ENCODE data around the gene ITFG2. TPM values are rescaled to one million over a fixed set of nuclear protein-coding genes. Genes with fewer than 3 reads are reported as not detected.

ITFG2 gene
- total RNA-seq, 1 donor from 2014 or later = 12.4 TPM

GRCh38 chr12:2834581-2835491 is 22.4 kb downstream of the ITFG2 start, which contains the start of gene NRIP2:
NRIP2 (minus strand) TSS chr12:2835035; CDS start chr12:2834983, 52 bp downstream.
- peaks cover 22% of the 10 kb centered on the region for H3K4me1 ChIP-seq
- intact Hi-C loops (cut with micrococcal nuclease) = no loop called here
- peak within 1 kb of the TSS; percentile 56 for H3K4me3 ChIP-seq
- H3K9me3 ChIP-seq (replicated peaks) = no peaks in the 10 kb centered on the region
- H3K27me3 ChIP-seq (ENCODE audit: low read depth) = peaks cover 11% of the 10 kb centered on the region
- no peak for DNase-seq
- peak; percentile 13 for TF ChIP-seq CTCF (IDR thresholded peaks at IDR 0.05; ENCODE audit: borderline replicate concordance)
- peak within 1 kb of the TSS; percentile 55 for H3K27ac ChIP-seq (replicated peaks)
- H3K36me3 ChIP-seq = peaks cover 35% of the 10 kb centered on the region

GRCh38 chr12:2835691-2836403 is 23.4 kb downstream of the ITFG2 start:
- no peak overlapping the region for H3K4me3 ChIP-seq
- H3K27me3 ChIP-seq (ENCODE audit: low read depth) = peaks cover 11% of the 10 kb centered on the region
- peaks cover 25% of the 10 kb centered on the region for H3K36me3 ChIP-seq
- no peak for TF ChIP-seq CTCF (IDR thresholded peaks at IDR 0.05; ENCODE audit: borderline replicate concordance)
- intact Hi-C loops (cut with micrococcal nuclease) = no loop called here
- H3K4me1 ChIP-seq = peaks cover 22% of the 10 kb centered on the region
- no peak overlapping the region for H3K27ac ChIP-seq (replicated peaks)
- no peaks in the 10 kb centered on the region for H3K9me3 ChIP-seq (replicated peaks)
- no peak for DNase-seq

GRCh38 chr12:2836574-2836973 is 24.1 kb downstream of the ITFG2 start:
- DNase-seq = no peak
- intact Hi-C loops (cut with micrococcal nuclease) = no loop called here
- Histone ChIP-seq H3K9me3 (replicated peaks) (no peaks in the 10 kb centered on the region), H3K36me3 (peaks cover 18% of the 10 kb centered on the region), H3K27me3 (ENCODE audit: low read depth) (peaks cover 11% of the 10 kb centered on the region), H3K4me3 (no peak overlapping the region), H3K27ac (replicated peaks) (no peak overlapping the region), H3K4me1 (peaks cover 28% of the 10 kb centered on the region)
- no peak for TF ChIP-seq CTCF (IDR thresholded peaks at IDR 0.05; ENCODE audit: borderline replicate concordance)

- TF ChIP-seq CTCF (IDR thresholded peaks at IDR 0.05; ENCODE audit: borderline replicate concordance) = no peak
- DNase-seq = no peak
Observed at GRCh38 chr12:2841056-2841650, 28.7 kb downstream of the ITFG2 start.

GRCh38 chr12:2842948-2843347 is 30.5 kb downstream of the ITFG2 start:
- Histone ChIP-seq H3K36me3 (peaks cover 10% of the 10 kb centered on the region), H3K4me3 (no peak overlapping the region), H3K27ac (replicated peaks) (peak overlapping the region; percentile 17), H3K27me3 (ENCODE audit: low read depth) (no peaks in the 10 kb centered on the region), H3K4me1 (peaks cover 17% of the 10 kb centered on the region), H3K9me3 (replicated peaks) (no peaks in the 10 kb centered on the region)
- TF ChIP-seq CTCF (IDR thresholded peaks at IDR 0.05; ENCODE audit: borderline replicate concordance) = no peak
- intact Hi-C loops (cut with micrococcal nuclease) = no loop called here
- no peak for DNase-seq

More at GRCh38 chr12:2841056-2841650, 28.7 kb downstream of the ITFG2 start:
- Histone ChIP-seq H3K9me3 (replicated peaks) (no peaks in the 10 kb centered on the region), H3K4me1 (peaks cover 17% of the 10 kb centered on the region), H3K36me3 (peaks cover 10% of the 10 kb centered on the region), H3K4me3 (no peak overlapping the region), H3K27ac (replicated peaks) (no peak overlapping the region), H3K27me3 (ENCODE audit: low read depth) (peaks cover 4% of the 10 kb centered on the region)
- intact Hi-C loops (cut with micrococcal nuclease) = no loop called here
